Stomach (tissue), 4 donors: ENCODE results near the gene OR51B5.

Experiments
- CTCF ChIP-seq, 7 experiments: fragments of 450-650 bp in 4 of 7; fragments of 200-600 bp in 3 of 7; sonication (generic) in 3 of 7; IDR thresholded peaks; one replicate each; pipeline ENCODE4 v1.5.1; 2016 to 2019; ENCODE audit warnings: antibody characterized with exemption in 7 of 7, control low read depth in 2 of 7, mild to moderate bottlenecking in 1 of 7
- POLR2A ChIP-seq, 4 donors: fragments of 450-650 bp; IDR thresholded peaks; one replicate each; pipeline ENCODE4 v1.6.1; 2016; ENCODE audit warnings: antibody characterized with exemption in 4 of 4, control low read depth in 2 of 4, mild to moderate bottlenecking in 1 of 4, moderate library complexity in 1 of 4

GRCh38 chr11:5335170-5335569 is 8.2 kb downstream of the OR51B5 start:
- no peak for TF ChIP-seq POLR2A (IDR thresholded peaks at IDR 0.05)
- no peak for TF ChIP-seq CTCF (IDR thresholded peaks at IDR 0.05)
